Measurements from ENCODE around the gene STAT6. TPM values are rescaled to one million over a fixed set of nuclear protein-coding genes. Genes with fewer than 3 reads are reported as not detected.

Gene STAT6
- total and polyA plus RNA-seq, 8 donors, result 137 to 237 (median 173) TPM

DNA sequence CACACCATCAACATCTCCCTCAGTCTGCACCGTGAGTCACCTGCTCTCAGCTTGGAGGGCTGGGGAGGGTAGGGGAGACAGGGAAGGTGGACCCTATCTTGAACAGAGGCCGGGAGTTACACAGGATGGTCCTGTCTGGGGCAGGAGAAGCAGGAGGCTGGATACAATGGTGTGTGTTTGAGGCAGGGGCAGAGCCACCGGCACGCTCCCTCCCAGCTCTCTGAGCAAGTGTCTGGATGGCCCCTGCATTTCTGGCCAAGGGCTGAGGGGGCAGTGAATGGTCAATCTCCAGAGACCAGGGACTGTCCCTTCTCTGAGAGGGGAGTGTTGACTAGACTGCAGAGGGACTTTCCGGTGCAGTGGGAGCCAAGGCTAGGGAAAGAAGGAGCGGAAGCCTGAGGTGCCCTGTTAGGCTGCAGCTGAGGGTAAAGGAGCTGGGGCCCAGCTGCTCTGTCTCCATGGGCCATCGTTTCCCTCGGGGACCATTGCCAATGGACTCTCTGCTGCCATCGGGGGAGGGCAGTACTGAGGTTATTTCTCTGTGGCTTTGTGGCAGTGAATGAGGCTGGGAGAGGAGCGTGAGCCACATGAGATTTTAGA, 34.4 kb upstream of the STAT6 start:
- no peak overlapping the region for H3K27ac ChIP-seq
- no peak for DNase-seq
- no peak overlapping the region for H3K4me3 ChIP-seq
- ATAC-seq, result no peak
- TF ChIP-seq, protein P1, sequence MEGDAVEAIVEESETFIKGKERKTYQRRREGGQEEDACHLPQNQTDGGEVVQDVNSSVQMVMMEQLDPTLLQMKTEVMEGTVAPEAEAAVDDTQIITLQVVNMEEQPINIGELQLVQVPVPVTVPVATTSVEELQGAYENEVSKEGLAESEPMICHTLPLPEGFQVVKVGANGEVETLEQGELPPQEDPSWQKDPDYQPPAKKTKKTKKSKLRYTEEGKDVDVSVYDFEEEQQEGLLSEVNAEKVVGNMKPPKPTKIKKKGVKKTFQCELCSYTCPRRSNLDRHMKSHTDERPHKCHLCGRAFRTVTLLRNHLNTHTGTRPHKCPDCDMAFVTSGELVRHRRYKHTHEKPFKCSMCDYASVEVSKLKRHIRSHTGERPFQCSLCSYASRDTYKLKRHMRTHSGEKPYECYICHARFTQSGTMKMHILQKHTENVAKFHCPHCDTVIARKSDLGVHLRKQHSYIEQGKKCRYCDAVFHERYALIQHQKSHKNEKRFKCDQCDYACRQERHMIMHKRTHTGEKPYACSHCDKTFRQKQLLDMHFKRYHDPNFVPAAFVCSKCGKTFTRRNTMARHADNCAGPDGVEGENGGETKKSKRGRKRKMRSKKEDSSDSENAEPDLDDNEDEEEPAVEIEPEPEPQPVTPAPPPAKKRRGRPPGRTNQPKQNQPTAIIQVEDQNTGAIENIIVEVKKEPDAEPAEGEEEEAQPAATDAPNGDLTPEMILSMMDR (IDR thresholded peaks at IDR 0.05), result no peak
- no peaks in the 10 kb centered on the region for H3K27me3 ChIP-seq
- peaks cover 26 to 83% of the 10 kb centered on the region in 2 donors for H3K4me1 ChIP-seq
- peaks cover 0 to 72% of the 10 kb centered on the region in 2 donors for H3K36me3 ChIP-seq
- H3K9me3 ChIP-seq, result no peaks in the 10 kb centered on the region
- intact Hi-C loops (cut with DNase I), result no loop called here

DNA sequence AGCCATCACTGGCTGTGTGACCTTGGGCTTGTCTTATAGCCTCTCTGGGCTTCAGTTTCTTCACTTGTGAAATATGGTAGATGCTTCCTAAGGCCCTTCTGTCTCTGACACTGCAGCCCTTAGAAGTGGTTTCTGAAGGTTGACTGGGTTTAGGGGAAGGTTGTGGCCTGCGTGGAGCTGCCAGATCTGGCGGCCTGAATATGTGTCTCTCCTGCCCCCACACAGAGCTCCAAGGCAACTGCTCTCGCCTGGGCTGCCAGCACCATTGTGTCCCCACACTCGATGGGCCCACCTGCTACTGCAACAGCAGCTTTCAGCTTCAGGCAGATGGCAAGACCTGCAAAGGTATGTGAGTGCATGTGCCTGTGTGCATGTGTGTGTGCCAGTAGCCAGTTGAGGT, 32.3 kb upstream of the STAT6 start:
- H3K36me3 ChIP-seq, result peaks cover 0 to 88% of the 10 kb centered on the region in 2 donors
- no peak overlapping the region for H3K27ac ChIP-seq
- TF ChIP-seq, protein P1 (IDR thresholded peaks at IDR 0.05), result no peak
- ATAC-seq (no peak), DNase-seq (no peak)
- H3K9me3 ChIP-seq, result no peaks in the 10 kb centered on the region
- intact Hi-C loops (cut with DNase I), result no loop called here
- peaks cover 15 to 81% of the 10 kb centered on the region in 2 donors for H3K4me1 ChIP-seq
- H3K27me3 ChIP-seq, result no peaks in the 10 kb centered on the region
- H3K4me3 ChIP-seq, result no peak overlapping the region

DNA sequence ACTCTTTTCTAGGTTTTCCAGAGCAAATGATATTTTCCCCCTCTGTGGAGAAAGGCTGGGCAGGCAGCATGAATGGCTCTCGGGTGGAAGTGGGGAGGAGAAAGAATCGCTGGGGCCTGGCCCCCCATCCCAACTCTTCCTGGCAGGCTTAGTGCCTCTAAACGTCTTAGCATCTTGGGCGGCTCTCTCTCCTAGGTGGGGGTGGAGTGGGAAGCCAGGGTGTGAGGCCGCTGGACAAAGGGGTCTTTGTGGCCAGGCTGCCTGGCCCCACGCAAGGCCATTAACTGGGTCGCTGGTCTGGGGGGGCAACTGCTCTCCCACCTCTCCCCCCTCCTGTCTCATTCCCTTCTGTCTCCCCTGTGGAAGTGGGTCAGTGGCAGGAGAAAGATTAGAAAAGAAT, 31.6 kb upstream of the STAT6 start:
- no peak for DNase-seq
- no peaks in the 10 kb centered on the region for H3K27me3 ChIP-seq
- peaks cover 11 to 81% of the 10 kb centered on the region in 2 donors for H3K4me1 ChIP-seq
- TF ChIP-seq, protein P1 (IDR thresholded peaks at IDR 0.05), result no peak
- intact Hi-C loops (cut with DNase I), result no loop called here
- H3K9me3 ChIP-seq, result no peaks in the 10 kb centered on the region
- peaks cover 0 to 86% of the 10 kb centered on the region in 2 donors for H3K36me3 ChIP-seq
- no peak overlapping the region for H3K4me3 ChIP-seq
- ATAC-seq, result no peak
- H3K27ac ChIP-seq, result no peak overlapping the region

DNA sequence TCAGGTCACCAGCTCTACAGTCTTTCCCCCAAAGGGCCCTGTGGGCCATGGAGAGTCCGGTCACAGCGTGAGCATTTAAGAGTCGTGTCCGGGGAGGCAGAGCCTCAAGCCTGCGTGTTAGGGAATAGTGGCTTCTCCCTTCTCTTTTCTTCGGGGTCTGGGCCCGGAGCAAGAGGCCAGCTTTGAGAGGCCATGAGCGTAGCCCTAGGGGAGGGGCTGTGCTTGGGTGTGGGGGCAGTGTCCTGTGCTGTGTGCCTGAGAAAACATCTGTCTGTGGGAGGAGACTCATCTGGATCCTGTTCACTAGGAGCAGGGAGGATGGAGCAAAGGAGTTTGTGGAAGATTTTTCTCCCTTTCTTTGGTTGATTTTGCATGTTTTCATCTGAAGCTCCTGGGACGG, 31.0 kb upstream of the STAT6 start:
- Histone ChIP-seq H3K36me3 (peaks cover 0 to 81% of the 10 kb centered on the region in 2 donors), H3K4me3 (no peak overlapping the region), H3K4me1 (peaks cover 11 to 81% of the 10 kb centered on the region in 2 donors), H3K27ac (no peak overlapping the region), H3K9me3 (no peaks in the 10 kb centered on the region), H3K27me3 (no peaks in the 10 kb centered on the region)
- TF ChIP-seq, protein P1 (IDR thresholded peaks at IDR 0.05), result no peak
- intact Hi-C loops (cut with DNase I), result no loop called here
- ATAC-seq (no peak), DNase-seq (no peak)

DNA sequence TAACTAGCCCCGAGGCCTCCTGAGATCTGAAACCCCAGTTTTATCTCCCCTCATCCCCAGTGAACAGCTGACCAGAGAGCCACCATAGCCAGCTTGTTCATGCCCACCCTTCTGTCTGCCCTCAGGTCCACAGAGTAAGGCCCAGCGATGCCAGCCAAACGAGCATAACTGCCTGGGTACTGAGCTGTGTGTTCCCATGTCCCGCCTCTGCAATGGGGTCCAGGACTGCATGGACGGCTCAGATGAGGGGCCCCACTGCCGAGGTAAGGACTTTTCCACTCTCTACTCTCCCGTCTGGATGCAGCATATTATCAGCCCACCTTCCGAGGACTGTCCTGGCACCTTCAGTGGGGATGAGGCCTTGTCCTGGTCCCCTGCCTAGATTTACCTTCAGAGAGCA, 30.1 kb upstream of the STAT6 start:
- TF ChIP-seq, protein P1 (IDR thresholded peaks at IDR 0.05), result no peak
- DNase-seq, result no peak
- H3K4me1 ChIP-seq, result peaks cover 16 to 80% of the 10 kb centered on the region in 2 donors
- H3K36me3 ChIP-seq, result peaks cover 0 to 74% of the 10 kb centered on the region in 2 donors
- ATAC-seq, result no peak
- intact Hi-C loops (cut with DNase I), result no loop called here
- H3K27ac ChIP-seq, result no peak overlapping the region
- H3K4me3 ChIP-seq, result no peak overlapping the region
- H3K9me3 ChIP-seq, result no peaks in the 10 kb centered on the region
- no peaks in the 10 kb centered on the region for H3K27me3 ChIP-seq

Data from left lung (tissue), 10 donors.